DMS 273 (cell line): ENCODE results near the gene SEC11A.
A peak's percentile ranks its signal among the peaks of the same experiment; 100 is the strongest.
"Not testable (repeated sequence)": the region's sequence is repeated elsewhere in the genome, so short reads cannot be mapped to it uniquely, and the experiment has no call there.

Source experiments
- DNase-seq: peaks from one replicate; lab custom pipeline; 2025; ENCODE audit not compliant: unreplicated experiment; lab: John Stamatoyannopoulos, UW

Gene SEC11A

GRCh38 chr15:84740691-84741090 is 24.8 kb upstream of the SEC11A start:
- no peak for DNase-seq

DNA sequence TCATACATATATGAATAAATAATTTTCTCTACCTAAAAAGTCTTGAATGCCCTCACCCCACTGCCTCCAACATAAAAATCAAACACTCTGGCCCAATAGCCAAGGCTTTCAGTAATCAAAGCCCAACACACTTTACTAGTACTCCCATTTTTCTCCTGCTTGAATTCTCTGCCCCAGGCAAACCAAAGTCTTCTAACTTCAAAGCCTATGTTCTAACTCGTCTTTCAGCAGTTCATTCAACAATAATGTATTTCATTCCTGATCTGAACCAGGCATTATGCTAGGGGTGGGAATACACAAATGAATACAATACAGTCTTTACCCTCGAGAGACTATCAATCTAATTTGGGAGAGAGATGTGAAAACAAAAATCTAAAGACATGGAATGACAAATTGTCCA is 21.1 kb upstream of the SEC11A start:
- no peak for DNase-seq

GRCh38 chr15:84736375-84736774 is 20.4 kb upstream of the SEC11A start:
- DNase-seq = no peak

DNA sequence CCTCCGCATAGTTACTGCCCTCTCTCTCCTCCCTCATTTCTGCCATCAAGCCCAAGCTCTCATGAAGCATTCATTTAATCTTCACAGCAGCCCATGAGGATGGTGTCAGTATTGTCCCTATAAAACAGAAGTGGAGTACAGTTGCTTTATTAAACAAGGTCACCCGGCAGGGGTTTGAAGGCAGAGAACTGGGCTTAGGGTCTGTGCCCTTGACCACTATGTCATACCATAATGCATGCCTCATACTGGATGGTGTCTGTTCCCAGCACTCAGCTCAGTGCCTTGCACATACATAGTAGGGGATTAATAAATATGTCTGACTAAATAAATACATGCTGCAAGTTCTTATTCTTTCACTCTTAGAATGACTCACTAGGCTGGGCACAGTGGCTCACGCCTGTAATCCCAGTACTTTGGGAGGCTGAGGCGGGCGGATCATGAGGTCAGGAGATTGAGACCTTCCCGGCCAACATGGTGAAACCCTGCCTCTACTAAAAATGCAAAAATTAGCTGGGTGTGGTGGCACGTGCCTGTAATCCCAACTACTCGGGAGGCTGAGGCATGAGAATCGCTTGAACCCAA is 19.6 kb upstream of the SEC11A start:
- not testable (repeated sequence) for DNase-seq

GRCh38 chr15:84734794-84735479 is 19.0 kb upstream of the SEC11A start:
- DNase-seq = peak; percentile 11

GRCh38 chr15:84731774-84732173 is 15.8 kb upstream of the SEC11A start:
- no peak for DNase-seq

- no peak for DNase-seq
These were observed 11.5 kb upstream of the SEC11A start for GRCh38 chr15:84727429-84727828.

GRCh38 chr15:84725001-84725491 is 9.1 kb upstream of the SEC11A start:
- DNase-seq = no peak

DNA sequence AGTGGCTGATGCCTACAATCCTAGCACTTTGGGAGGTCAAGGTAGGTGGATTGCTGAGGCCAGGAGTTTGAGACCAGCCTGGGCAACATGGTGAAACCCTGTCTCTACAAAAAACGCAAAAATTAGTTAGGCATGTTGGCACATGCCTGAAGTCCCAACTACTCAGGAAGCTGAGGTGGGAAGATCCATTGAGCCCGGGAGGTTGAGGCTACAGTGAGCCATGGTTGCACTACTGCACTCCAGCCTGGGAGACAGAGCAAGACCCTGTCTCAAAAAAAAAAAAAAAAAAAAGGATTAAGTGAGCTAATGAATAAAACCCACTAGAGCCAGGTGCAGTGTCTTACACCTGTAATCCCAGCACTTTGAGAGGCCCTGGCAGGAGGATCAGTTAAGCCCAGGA is 6.7 kb upstream of the SEC11A start:
- no peak for DNase-seq

- no peak for DNase-seq
These were observed 5.4 kb upstream of the SEC11A start for GRCh38 chr15:84721371-84721770.

DNA sequence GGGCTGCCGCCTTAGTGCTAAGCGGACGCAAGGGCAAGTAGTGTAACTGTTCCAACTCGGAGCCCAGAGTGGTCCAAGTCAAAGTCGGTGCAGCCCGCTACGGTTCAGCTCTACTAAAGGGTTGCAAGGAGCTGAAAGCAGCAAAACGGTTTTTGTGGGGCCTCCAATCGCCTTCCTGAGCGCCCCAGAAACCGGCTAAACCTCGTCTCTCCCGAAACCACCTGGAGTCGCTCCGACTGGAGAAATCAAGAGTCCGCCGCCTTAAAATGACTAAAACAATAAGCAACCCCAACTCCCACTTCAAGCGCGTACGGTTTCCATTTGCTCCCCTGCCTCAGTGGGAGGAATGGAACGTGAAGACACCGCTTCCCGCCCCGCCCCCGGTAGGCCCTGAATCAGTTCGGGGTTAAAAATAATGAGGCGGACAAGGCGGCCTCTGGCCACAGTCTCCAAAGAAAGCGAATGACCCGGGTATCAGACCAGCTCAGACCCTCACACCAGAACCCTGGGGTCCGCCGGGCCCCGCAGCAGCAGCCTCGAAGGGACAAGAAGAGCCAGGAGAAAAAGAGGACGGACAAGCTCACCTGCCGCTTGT is 401 bp downstream of the SEC11A start:
- peak; percentile 72 for DNase-seq

- DNase-seq = no peak
These were observed 1.1 kb downstream of the SEC11A start for GRCh38 chr15:84714821-84715220.

- DNase-seq = no peak
These were observed 1.6 kb downstream of the SEC11A start for GRCh38 chr15:84714372-84714771.

GRCh38 chr15:84703808-84704207 is 12.1 kb downstream of the SEC11A start:
- DNase-seq = no peak

GRCh38 chr15:84702961-84703482 is 12.9 kb downstream of the SEC11A start:
- DNase-seq = peak; percentile 3

DNA sequence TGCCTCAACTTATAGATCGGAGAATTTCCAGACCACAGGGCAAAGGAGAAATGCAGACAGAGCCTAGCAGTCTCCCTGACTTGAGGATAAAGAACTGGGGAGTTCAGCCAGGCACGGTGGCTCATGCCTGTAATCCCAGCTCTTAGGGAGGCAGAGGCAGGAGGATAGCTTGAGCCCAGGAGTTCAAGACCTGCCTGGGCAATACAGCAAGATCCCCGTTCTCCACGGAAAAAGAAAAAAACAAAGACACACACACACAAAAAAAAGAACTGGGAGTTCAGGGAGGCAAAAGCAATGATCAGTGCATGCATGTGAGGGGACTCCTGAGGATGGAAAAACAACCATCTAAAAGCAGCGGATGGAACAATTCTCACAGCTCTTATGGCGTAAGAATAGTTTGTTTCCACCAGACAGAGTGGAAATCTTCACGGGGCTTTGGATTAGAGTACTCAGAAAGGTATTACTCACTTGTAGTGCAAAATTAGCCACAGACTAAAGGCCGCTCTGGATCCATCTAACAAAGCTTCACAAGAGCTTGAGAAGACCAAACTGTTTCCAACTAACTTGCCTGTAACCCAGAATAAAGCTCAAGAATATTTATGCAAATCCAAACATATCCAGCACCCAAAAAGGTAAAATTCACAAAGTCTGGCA is 16.3 kb downstream of the SEC11A start:
- no peak for DNase-seq

DNA sequence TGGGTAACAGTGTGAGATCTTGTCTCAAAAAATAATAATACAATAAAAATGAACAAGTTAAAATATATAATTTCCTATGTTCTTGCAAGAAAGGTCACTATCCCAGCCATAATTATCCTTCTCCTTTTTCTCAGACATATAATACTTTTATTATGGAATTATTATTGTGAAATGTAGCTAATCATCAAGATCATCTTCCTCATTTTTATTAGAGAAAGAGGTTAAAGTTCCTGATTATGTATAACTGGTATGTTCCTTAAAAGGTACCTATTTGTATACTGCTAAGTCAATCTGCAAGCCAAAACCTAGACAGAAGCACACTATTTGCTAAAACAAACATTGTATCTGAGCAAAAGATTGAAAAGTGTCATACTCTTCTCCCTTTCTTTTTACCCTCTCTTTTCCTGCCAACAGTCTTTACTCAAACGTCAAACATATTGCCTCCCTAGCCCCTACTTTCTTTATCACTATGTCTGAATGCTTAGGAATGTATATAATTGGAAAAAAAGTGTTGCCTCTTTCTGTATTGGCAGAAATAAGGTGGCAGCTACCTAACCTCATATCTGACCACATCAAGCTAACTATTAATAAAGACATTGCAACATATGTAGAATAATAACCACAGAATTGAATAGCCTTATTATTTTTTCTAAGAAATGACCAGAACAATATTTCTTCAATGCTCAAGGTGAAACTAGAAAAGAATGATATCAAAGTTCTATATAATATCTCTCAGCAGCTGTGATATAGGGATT is 18.5 kb downstream of the SEC11A start:
- no peak for DNase-seq

DNA sequence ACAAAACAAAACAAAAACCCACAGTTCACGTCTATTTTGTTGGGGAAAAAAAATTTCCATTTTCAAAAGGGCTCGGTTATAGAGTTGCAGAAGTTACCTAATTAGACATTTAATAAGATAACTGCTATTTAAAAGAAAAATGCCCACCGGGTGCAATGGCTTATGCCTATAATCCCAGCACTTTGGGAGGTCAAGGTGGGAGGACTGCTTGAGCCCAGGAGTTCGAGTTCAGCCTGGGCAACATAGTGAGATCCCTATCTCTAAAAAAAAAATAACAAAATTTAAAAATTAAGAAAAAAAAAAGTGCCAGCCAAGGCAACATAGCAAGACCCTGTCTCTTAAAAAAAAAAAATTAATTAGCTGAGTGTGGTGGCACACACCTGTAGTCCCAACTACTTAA is 19.2 kb downstream of the SEC11A start:
- DNase-seq = no peak

GRCh38 chr15:84690342-84690741 is 25.6 kb downstream of the SEC11A start:
- no peak for DNase-seq

DNA sequence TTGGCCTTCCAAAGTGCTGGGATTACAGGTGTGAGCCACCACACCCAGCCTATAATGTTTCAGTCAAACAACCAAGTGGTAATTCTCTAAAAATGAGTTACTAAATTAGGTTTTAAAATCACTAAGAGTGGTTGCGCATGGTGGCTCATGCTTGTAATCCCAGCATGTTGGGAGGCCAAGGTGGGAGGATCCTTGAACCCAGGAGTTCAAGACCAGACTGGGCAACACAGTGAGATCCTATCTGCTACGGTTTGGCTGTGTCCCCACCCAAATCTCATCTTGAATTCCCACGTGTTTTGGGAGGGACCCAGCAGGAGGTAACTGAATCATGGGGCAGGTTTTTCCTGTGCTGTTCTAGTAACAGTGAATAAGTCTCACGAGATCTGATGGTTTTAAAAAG is 26.1 kb downstream of the SEC11A start:
- no peak for DNase-seq

DNA sequence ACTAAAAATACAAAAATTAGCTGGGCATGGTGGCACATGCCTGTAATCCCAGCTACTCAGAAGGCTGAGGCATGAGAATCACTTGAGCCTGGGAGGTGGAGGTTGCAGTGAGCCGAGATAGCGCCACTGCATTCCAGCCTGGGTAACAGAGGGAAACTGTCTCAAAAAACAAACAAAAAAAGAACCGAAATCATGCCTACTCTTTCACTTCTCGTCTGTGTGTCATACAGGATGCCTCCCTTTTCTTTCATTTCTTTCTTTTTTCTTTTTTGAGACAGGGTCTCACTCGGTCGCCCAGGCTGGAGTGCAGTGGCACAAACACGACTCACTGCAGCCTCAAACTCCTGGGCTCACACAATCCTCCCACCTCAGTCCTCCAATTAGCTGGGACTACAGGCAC is 29.5 kb downstream of the SEC11A start:
- DNase-seq = not testable (repeated sequence)
